Type B pancreatic cell (in vitro differentiated cells): ENCODE data around the gene ZMYND19. TPM values are rescaled to one million over a fixed set of nuclear protein-coding genes. Genes with fewer than 3 reads are reported as not detected.
A peak's percentile ranks its signal among the peaks of the same experiment; 100 is the strongest.

ENCODE experiments used
- DNase-seq: peaks from one replicate; pipeline ENCODE4 v3.0.0; 2021; ENCODE audit warnings: mixed read lengths; ENCODE audit not compliant: unreplicated experiment; ENCODE audit errors: extremely low spot score
- H3K27ac Mint-ChIP-seq: 2 replicates; pipeline ENCODE4 v1.8.0; 2021; ENCODE audit warnings: mild to moderate bottlenecking, mixed read lengths
- H3K27me3 Mint-ChIP-seq: 2 replicates; pipeline ENCODE4 v1.8.0; 2021; ENCODE audit warnings: mixed read lengths
- H3K36me3 Mint-ChIP-seq: 2 replicates; pipeline ENCODE4 v1.8.0; 2021; ENCODE audit warnings: mixed read lengths
- H3K4me1 Mint-ChIP-seq: one replicate; pipeline ENCODE4 v1.8.0; 2021; ENCODE audit warnings: mixed read lengths; ENCODE audit not compliant: unreplicated experiment
- H3K4me3 Mint-ChIP-seq: 2 replicates; pipeline ENCODE4 v1.8.0; 2021; ENCODE audit warnings: mild to moderate bottlenecking, mixed read lengths
- H3K9me3 Mint-ChIP-seq: 2 replicates; pipeline ENCODE4 v1.8.0; 2021; ENCODE audit warnings: mixed read lengths
- CTCF ChIP-seq: fragments of 200-600 bp; sonication (generic); conservative IDR thresholded peaks from 2 replicates; pipeline ENCODE4 v1.5.0; 2021; ENCODE audit warnings: antibody characterized with exemption, mild to moderate bottlenecking
- total RNA-seq: library from RNA; stranded (reverse); gene quantifications from 2 replicates; pipeline ENCODE4 v1.2.1, GENCODE V29; 2021; ENCODE audit warnings: low replicate concordance

The ZMYND19 gene
- total RNA-seq, 1 donor from 2014 or later = 45.3 TPM

DNA sequence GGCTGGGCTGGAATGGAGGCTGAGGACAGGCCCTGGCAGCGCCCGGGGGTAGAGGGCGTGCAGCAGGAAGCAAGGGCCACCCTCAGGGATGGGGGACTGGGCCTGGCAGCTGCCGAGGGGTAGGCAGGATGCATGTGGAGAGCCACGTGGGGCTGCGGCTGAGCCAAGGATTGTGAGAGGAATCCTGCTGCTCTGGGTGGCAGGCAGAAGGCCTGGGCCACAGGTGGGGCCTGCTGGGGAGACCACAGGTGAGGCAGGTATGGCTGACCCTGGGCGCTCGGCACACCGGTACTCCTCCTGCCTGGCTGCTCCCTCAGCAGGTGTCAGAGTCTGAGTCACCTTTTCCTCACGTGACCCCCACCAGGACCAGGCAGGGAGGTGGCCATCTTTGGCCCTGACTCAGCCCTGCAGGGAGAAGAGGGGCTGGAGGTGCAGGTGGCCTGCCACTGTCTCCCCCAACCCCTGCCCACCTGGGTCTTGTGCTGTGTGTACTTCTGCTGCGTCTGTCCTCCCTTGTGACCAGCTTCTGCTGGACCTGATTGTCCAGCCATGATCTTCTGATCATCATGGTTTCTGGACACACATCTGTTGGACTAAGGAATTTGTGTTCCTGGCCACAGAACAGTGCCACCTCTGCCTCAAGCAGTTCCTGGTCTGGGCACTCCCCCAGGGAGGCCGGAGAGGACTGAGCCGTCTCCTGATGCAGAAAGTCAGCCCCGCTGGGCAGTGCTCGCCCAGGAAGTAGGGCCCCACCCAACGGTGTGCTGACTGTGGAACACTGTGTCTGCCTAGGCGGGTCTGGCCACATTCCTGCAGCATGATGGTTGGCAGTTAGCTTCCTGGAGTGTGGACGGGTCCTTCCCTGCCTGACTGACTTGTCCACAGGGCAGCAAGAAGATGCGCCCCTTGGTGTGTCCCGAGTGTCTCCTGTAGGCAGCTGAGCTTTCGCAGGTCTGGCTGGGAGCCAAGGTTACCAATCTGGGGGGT, 21.6 kb upstream of the ZMYND19 start:
- H3K27ac Mint-ChIP-seq = peak overlapping the region; percentile 99
- H3K27me3 Mint-ChIP-seq = peaks cover 4% of the 10 kb centered on the region
- H3K36me3 Mint-ChIP-seq = no peaks in the 10 kb centered on the region
- H3K9me3 Mint-ChIP-seq = no peaks in the 10 kb centered on the region
- TF ChIP-seq CTCF = no peak
- peak overlapping the region; percentile 76 for H3K4me3 Mint-ChIP-seq
- DNase-seq = peak; percentile 83
- H3K4me1 Mint-ChIP-seq = peaks cover 9% of the 10 kb centered on the region

DNA sequence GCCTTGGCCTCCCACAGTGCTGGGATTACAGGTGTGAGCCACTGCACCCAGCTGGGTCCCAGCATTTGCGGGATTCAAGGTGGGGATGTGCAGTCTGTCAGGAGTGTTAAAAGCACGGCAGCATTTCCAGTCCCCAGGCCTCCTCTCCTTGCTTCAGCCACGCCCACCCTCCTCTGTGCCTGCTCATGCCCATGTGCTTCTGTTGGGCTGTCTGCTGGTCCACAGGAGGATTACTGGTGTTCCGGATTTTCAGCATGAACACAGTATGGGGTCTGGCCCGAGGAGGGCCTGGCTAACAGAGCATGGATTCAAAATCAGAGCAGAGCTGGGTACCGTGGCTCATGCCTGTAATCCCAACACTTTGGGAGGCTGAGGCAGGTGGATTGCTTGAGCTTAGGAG, 20.6 kb upstream of the ZMYND19 start:
- Mint-ChIP-seq H3K36me3 (no peaks in the 10 kb centered on the region), H3K27me3 (peaks cover 7% of the 10 kb centered on the region), H3K27ac (peak overlapping the region; percentile 99), H3K9me3 (no peaks in the 10 kb centered on the region), H3K4me1 (peaks cover 11% of the 10 kb centered on the region), H3K4me3 (peak overlapping the region; percentile 33)
- no peak for TF ChIP-seq CTCF
- no peak for DNase-seq

GRCh38 chr9:137607141-137607857, 17.0 kb upstream of the ZMYND19 start:
- Mint-ChIP-seq H3K27ac (peak overlapping the region; percentile 92), H3K36me3 (no peaks in the 10 kb centered on the region), H3K4me1 (peaks cover 11% of the 10 kb centered on the region), H3K4me3 (peak overlapping the region; percentile 89), H3K9me3 (no peaks in the 10 kb centered on the region), H3K27me3 (peaks cover 24% of the 10 kb centered on the region)
- no peak for TF ChIP-seq CTCF
- no peak for DNase-seq

DNA sequence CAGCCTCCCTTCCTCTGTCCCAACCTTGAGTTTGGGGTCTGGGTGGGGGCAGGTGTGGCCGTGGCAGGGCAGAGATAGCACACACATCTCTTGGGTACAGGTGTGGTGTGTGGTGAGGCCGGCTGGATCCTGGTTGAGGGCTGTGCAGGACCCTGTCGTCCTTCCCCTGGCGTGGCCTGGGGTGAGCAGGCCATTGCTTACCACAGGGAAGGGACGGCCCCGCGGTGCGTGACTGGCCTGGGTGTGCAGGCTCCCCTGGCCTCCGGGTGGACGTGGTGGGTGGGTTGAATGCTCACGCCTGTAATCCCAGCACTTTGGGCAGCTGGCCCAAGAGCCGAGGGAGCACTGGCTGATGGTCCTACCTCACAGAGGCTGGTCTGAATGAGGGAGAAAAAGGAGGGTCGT, 16.4 kb upstream of the ZMYND19 start:
- Mint-ChIP-seq H3K4me1 (peaks cover 11% of the 10 kb centered on the region), H3K4me3 (peak overlapping the region; percentile 89), H3K27ac (peak overlapping the region; percentile 92), H3K27me3 (peaks cover 24% of the 10 kb centered on the region), H3K36me3 (no peaks in the 10 kb centered on the region), H3K9me3 (no peaks in the 10 kb centered on the region)
- no peak for TF ChIP-seq CTCF
- DNase-seq = no peak

DNA sequence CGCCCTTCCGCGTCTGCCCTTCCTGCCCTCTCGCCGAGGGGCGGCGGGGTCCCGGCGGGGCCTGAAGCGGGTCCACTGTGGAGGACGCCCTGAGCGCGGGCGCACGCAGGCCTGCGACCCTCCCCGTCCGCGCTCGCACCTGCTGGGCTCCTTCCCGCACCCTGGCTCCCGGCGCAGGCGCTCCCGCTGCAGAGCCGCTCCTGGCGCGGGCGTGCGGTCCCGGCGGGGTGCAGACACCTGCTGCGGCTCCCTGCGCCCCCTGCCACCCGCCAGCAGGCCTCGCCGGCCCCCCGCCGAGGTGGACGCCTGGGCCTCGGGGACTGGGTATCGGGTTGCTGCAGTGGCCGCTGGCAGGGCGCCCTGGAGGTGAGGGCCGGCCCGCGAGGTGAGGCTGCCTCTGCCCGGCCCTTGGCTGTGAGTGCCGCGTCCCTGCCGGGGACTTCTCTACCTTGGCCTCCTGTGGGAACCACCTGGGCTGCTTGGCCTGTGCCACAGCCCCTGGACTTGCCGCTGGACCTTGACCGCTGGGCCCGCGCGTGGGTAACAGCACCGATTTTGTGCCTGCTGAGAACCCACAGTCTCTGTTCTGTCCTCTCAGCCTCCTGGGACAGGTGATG, 15.8 kb upstream of the ZMYND19 start:
- peak; percentile 74 for DNase-seq
- Mint-ChIP-seq H3K4me1 (peaks cover 5% of the 10 kb centered on the region), H3K36me3 (no peaks in the 10 kb centered on the region), H3K27ac (peak overlapping the region; percentile 92), H3K27me3 (peaks cover 24% of the 10 kb centered on the region), H3K4me3 (peak overlapping the region; percentile 89), H3K9me3 (no peaks in the 10 kb centered on the region)
- TF ChIP-seq CTCF = no peak
